OCI-LY1 (cell line): ENCODE data around the gene NPFF.

Source experiments
- H2AFZ ChIP-seq: fragments of 200-600 bp; sonication (generic), shearing (Covaris generic); 2 replicates; pipeline ENCODE4 v1.6.0; 2014; ENCODE audit warnings: antibody characterized with exemption, mild to moderate bottlenecking, low read length
- H3F3A ChIP-seq: fragments of 200-600 bp; sonication (generic), shearing (Covaris generic); 2 replicates; pipeline ENCODE4 v1.6.0; 2014; ENCODE audit warnings: mild to moderate bottlenecking, antibody characterized with exemption, low read length, moderate library complexity; ENCODE audit not compliant: insufficient read depth
- H3K27ac ChIP-seq: fragments of 200-600 bp; sonication (generic); 2 replicates; pipeline ENCODE4 v1.5.1; 2014; ENCODE audit warnings: low read length, mixed run types, mild to moderate bottlenecking, low read depth; ENCODE audit not compliant: poor library complexity, severe bottlenecking
- H3K27me3 ChIP-seq: fragments of 200-600 bp; sonication (generic); 2 replicates; pipeline ENCODE4 v1.6.0; 2014; ENCODE audit warnings: antibody characterized with exemption, mild to moderate bottlenecking, low read length, moderate library complexity; ENCODE audit not compliant: insufficient read depth
- H3K36me3 ChIP-seq: fragments of 200-600 bp; sonication (generic); 2 replicates; pipeline ENCODE4 v1.6.1; 2014; ENCODE audit warnings: mild to moderate bottlenecking, antibody characterized with exemption, low read length, moderate library complexity, mixed read lengths; ENCODE audit not compliant: insufficient read depth
- H3K4me1 ChIP-seq: fragments of 200-600 bp; sonication (generic); 2 replicates; pipeline ENCODE4 v1.5.1; 2014; ENCODE audit warnings: mild to moderate bottlenecking, low read length, moderate library complexity; ENCODE audit not compliant: insufficient read depth, severe bottlenecking
- H3K4me2 ChIP-seq: fragments of 200-600 bp; sonication (generic), shearing (Covaris generic); 2 replicates; pipeline ENCODE4 v1.6.1; 2014; ENCODE audit warnings: low read length
- H3K4me3 ChIP-seq: fragments of 200-600 bp; sonication (generic); 2 replicates; pipeline ENCODE4 v1.5.1; 2014; ENCODE audit warnings: low read length, low read depth, mild to moderate bottlenecking, mixed read lengths; ENCODE audit not compliant: poor library complexity, severe bottlenecking
- H3K79me2 ChIP-seq: fragments of 200-600 bp; shearing (Covaris generic); 2 replicates; pipeline ENCODE4 v1.6.1; 2016; ENCODE audit warnings: mixed run types, low read length, mixed read lengths; ENCODE audit not compliant: insufficient read depth
- H3K9ac ChIP-seq: fragments of 200-600 bp; sonication (generic), shearing (Covaris generic); 2 replicates; pipeline ENCODE4 v1.6.1; 2014; ENCODE audit warnings: mild to moderate bottlenecking, low read length, mixed read lengths
- H3K9me2 ChIP-seq: fragments of 200-600 bp; sonication (generic), shearing (Covaris generic); 2 replicates; pipeline ENCODE4 v1.6.1; 2014; ENCODE audit warnings: low read depth, mild to moderate bottlenecking, low read length, mixed read lengths
- H3K9me3 ChIP-seq: fragments of 200-600 bp; shearing (Covaris generic); 2 replicates; pipeline ENCODE4 v1.6.1; 2014; ENCODE audit warnings: low read length, mixed read lengths
- H4K20me1 ChIP-seq: fragments of 200-600 bp; sonication (generic), shearing (Covaris generic); 2 replicates; pipeline ENCODE4 v1.6.0; 2016; ENCODE audit warnings: mild to moderate bottlenecking, low read length; ENCODE audit not compliant: insufficient read depth
- CTCF ChIP-seq: fragments of 200-600 bp; sonication (generic), shearing (Covaris generic); IDR thresholded peaks from 2 replicates; pipeline ENCODE4 v1.5.1; 2017; ENCODE audit warnings: mild to moderate bottlenecking, antibody characterized with exemption, low read length, moderate library complexity, mixed read lengths
- EZH2 ChIP-seq: fragments of 200-600 bp; sonication (generic), shearing (Covaris generic); IDR thresholded peaks from 2 replicates; pipeline ENCODE4 v1.8.0; 2017; ENCODE audit warnings: borderline replicate concordance, mixed run types, mild to moderate bottlenecking, antibody characterized with exemption, low read length, moderate library complexity, mixed read lengths

Gene NPFF

GRCh38 chr12:53492830-53493609 is 14.3 kb downstream of the NPFF start:
- TF ChIP-seq CTCF (no peak; the same call in 1 of the 2 replicates), EZH2 (no peak)
- Histone ChIP-seq H3F3A (no peaks in the 10 kb centered on the region; the same call in 1 of the 2 replicates), H3K9me2 (no peaks in the 10 kb centered on the region), H3K27ac (no peak overlapping the region), H3K4me2 (peak overlapping the region; percentile 90), H2AFZ (peak overlapping the region; percentile 51; the same call in 1 of the 2 replicates), H3K4me1 (peaks cover 20% of the 10 kb centered on the region), H3K36me3 (no peaks in the 10 kb centered on the region; the same call in 1 of the 2 replicates), H3K79me2 (no peaks in the 10 kb centered on the region), H4K20me1 (no peaks in the 10 kb centered on the region), H3K4me3 (peak overlapping the region; percentile 64), H3K9ac (peak overlapping the region; percentile 72), H3K9me3 (no peaks in the 10 kb centered on the region), H3K27me3 (no peaks in the 10 kb centered on the region; the same call in 1 of the 2 replicates)

GRCh38 chr12:53492188-53492587 is 15.1 kb downstream of the NPFF start:
- H3K9me3 ChIP-seq = no peaks in the 10 kb centered on the region
- H3K36me3 ChIP-seq = no peaks in the 10 kb centered on the region; the same call in 1 of the 2 replicates
- no peak overlapping the region; the same call in 1 of the 2 replicates for H3K4me2 ChIP-seq
- H3K27me3 ChIP-seq = no peaks in the 10 kb centered on the region; the same call in 1 of the 2 replicates
- peak overlapping the region; percentile 64 for H3K4me3 ChIP-seq
- H4K20me1 ChIP-seq = no peaks in the 10 kb centered on the region
- no peak overlapping the region for H3K27ac ChIP-seq
- no peaks in the 10 kb centered on the region for H3K9me2 ChIP-seq
- H3K4me1 ChIP-seq = peaks cover 20% of the 10 kb centered on the region
- no peak for TF ChIP-seq CTCF
- TF ChIP-seq EZH2 = no peak
- H2AFZ ChIP-seq = no peak overlapping the region
- H3K79me2 ChIP-seq = no peaks in the 10 kb centered on the region
- no peaks in the 10 kb centered on the region; the same call in 1 of the 2 replicates for H3F3A ChIP-seq
- H3K9ac ChIP-seq = no peak overlapping the region

DNA sequence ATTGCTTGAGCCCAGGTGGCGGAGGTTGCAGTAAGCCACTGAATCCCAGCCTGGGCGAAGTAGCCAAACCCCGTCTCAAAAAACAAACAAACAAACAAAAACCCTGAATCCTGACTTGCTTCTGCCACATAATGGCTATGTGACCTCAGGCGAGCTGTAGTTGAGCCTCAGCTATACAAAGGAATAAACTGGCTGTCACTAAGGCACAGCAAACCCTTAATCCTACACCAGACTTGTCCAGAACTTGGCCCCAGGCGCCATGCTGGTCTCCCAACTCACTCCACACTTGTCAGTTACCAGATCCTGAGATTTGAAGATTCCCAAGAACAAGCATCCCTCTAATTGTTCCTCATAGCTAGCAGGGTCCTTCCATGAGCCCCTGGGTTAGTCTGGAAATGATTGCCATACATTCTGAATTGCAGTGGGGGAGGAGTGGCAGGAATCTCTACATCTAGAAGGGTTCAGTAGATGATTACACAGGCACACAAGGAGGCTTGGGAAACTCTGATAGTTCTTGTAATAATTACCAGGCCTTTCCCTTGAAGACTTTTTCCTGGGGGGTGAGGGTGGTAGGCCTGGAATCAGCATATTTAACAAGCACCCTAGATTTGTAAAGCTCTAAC is 17.9 kb downstream of the NPFF start:
- H3K9me2 ChIP-seq = no peaks in the 10 kb centered on the region
- H3K79me2 ChIP-seq = no peaks in the 10 kb centered on the region
- H3K36me3 ChIP-seq = peaks cover 19% of the 10 kb centered on the region
- H3K4me3 ChIP-seq = no peak overlapping the region
- H3K9ac ChIP-seq = no peak overlapping the region
- no peak for TF ChIP-seq CTCF
- TF ChIP-seq EZH2 = no peak
- H3K27ac ChIP-seq = no peak overlapping the region
- H3K27me3 ChIP-seq = no peaks in the 10 kb centered on the region; the same call in 1 of the 2 replicates
- no peak overlapping the region for H2AFZ ChIP-seq
- no peaks in the 10 kb centered on the region; the same call in 1 of the 2 replicates for H3F3A ChIP-seq
- no peaks in the 10 kb centered on the region for H3K9me3 ChIP-seq
- H3K4me1 ChIP-seq = peaks cover 20% of the 10 kb centered on the region
- H3K4me2 ChIP-seq = no peak overlapping the region
- H4K20me1 ChIP-seq = no peaks in the 10 kb centered on the region
